ENCODE measurements around the gene ACTL10. TPM values are rescaled to one million over a fixed set of nuclear protein-coding genes. Genes with fewer than 3 reads are reported as not detected.
"Not testable (repeated sequence)": the region's sequence is repeated elsewhere in the genome, so short reads cannot be mapped to it uniquely, and the experiment has no call there.

ACTL10 gene
- total RNA-seq, 1 experiment from 2014 or later: 5.4 TPM

DNA sequence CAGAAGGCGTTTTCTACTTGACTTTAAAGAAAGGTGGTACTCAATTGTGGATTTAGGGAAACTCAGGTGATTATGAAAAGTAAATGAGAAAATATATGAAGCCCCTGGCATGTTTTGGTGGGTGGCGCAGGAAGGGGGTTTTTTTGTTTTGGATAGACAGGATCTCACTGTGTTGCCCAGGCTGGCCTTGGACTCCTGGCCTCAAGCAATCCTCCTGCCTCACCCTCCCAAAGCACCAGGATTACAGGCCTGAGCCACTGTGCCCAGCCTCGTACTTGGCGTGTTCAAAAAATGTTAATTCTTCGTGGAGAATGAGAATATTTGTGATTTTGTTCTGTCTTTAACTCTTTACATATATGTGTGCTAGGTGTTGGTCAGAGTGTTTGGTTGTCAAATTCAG is 36.8 kb upstream of the ACTL10 start:
- H3K27ac Mint-ChIP-seq (ENCODE audit: unreplicated experiment): no peak overlapping the region
- CTCF ChIA-PET: interaction anchor here (1.8 kb wide), 1 partner anchor 10 kb away, joined by 8 read pairs; no protein-coding TSS in a partner anchor
- no peak overlapping the region for H3K4me3 Mint-ChIP-seq (ENCODE audit: low read depth, unreplicated experiment)
- no peaks in the 10 kb centered on the region for H3K27me3 Mint-ChIP-seq (ENCODE audit: unreplicated experiment)
- TF ChIP-seq CTCF (IDR thresholded peaks at IDR 0.05; ENCODE audit: unreplicated experiment): no peak
- intact Hi-C loops (cut with micrococcal nuclease; ENCODE audit: unreplicated experiment): no loop called here
- BruUV-seq (replicated peaks): no TSS peak
- DNase-seq: no peak
- H3K9me3 Mint-ChIP-seq (ENCODE audit: low read depth, unreplicated experiment): no peaks in the 10 kb centered on the region
- H3K4me1 Mint-ChIP-seq (ENCODE audit: low read depth, unreplicated experiment): no peaks in the 10 kb centered on the region
- peaks cover 22% of the 10 kb centered on the region for H3K36me3 Mint-ChIP-seq (ENCODE audit: insufficient read depth, unreplicated experiment)

DNA sequence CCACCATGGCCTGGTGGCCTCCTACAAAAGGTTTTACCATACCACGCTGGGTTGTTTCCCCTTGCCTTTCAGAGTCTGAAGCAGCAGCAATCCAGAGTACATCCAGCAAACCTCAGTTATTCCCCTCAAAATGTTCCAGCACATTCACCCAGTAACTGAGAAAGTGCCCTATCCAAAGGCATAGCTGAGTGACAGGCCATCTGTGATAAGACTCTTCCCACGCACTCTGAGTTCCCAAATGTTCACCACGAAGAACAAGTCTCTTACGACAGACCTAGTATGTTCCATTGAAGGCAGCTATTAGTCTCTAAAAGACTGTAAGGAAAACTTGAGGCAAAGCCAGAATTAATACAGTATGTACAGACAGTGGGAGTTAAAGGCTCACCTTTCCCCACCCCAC is 36.2 kb upstream of the ACTL10 start:
- CTCF ChIA-PET: interaction anchor here (1.8 kb wide), 1 partner anchor 11 kb away, joined by 8 read pairs; no protein-coding TSS in a partner anchor
- no peak for DNase-seq
- peaks cover 17% of the 10 kb centered on the region for H3K36me3 Mint-ChIP-seq (ENCODE audit: insufficient read depth, unreplicated experiment)
- no TSS peak for BruUV-seq (replicated peaks)
- no peaks in the 10 kb centered on the region for H3K27me3 Mint-ChIP-seq (ENCODE audit: unreplicated experiment)
- H3K27ac Mint-ChIP-seq (ENCODE audit: unreplicated experiment): no peak overlapping the region
- H3K4me1 Mint-ChIP-seq (ENCODE audit: low read depth, unreplicated experiment): no peaks in the 10 kb centered on the region
- TF ChIP-seq CTCF (IDR thresholded peaks at IDR 0.05; ENCODE audit: unreplicated experiment): no peak
- H3K9me3 Mint-ChIP-seq (ENCODE audit: low read depth, unreplicated experiment): no peaks in the 10 kb centered on the region
- intact Hi-C loops (cut with micrococcal nuclease; ENCODE audit: unreplicated experiment): no loop called here
- H3K4me3 Mint-ChIP-seq (ENCODE audit: low read depth, unreplicated experiment): no peak overlapping the region

DNA sequence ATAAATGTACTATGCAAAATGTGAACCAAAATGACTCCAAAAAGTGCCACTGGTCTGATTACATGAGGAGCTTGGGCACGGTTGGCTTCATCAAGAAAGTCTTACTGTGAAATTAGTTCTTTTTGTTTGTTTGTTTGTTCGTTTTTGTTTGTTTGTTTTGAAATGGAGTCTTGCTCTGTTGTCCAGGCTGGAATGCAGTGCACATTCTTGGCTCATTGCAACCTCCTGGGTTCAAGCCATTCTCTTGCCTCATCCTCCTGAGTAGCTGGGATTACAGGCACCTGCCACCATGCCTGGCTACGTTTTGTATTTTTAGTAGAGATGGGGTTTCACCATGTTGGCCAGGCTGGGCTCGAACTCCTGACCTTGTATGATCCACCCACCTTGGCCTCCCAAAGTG is 34.8 kb upstream of the ACTL10 start:
- intact Hi-C loops (cut with micrococcal nuclease; ENCODE audit: unreplicated experiment); H3K27ac Mint-ChIP-seq (ENCODE audit: unreplicated experiment); BruUV-seq (replicated peaks); H3K27me3 Mint-ChIP-seq (ENCODE audit: unreplicated experiment); H3K4me3 Mint-ChIP-seq (ENCODE audit: low read depth, unreplicated experiment); H3K4me1 Mint-ChIP-seq (ENCODE audit: low read depth, unreplicated experiment); H3K9me3 Mint-ChIP-seq (ENCODE audit: low read depth, unreplicated experiment); DNase-seq: not testable (repeated sequence)
- peaks cover 11% of the 10 kb centered on the region for H3K36me3 Mint-ChIP-seq (ENCODE audit: insufficient read depth, unreplicated experiment)
- CTCF ChIA-PET: interaction anchor here (1.8 kb wide), 1 partner anchor 12 kb away, joined by 8 read pairs; no protein-coding TSS in a partner anchor

GRCh38 chr20:33635341-33635740 is 31.4 kb upstream of the ACTL10 start:
- H3K4me1 Mint-ChIP-seq (ENCODE audit: low read depth, unreplicated experiment): no peaks in the 10 kb centered on the region
- peaks cover 10% of the 10 kb centered on the region for H3K36me3 Mint-ChIP-seq (ENCODE audit: insufficient read depth, unreplicated experiment)
- CTCF ChIA-PET: interaction anchor here (0.7 kb wide), 1 partner anchor 1171 kb away, joined by 4 read pairs; no protein-coding TSS in a partner anchor
- no peaks in the 10 kb centered on the region for H3K27me3 Mint-ChIP-seq (ENCODE audit: unreplicated experiment)
- no peak overlapping the region for H3K27ac Mint-ChIP-seq (ENCODE audit: unreplicated experiment)
- intact Hi-C loops (cut with micrococcal nuclease; ENCODE audit: unreplicated experiment): no loop called here
- no peak overlapping the region for H3K4me3 Mint-ChIP-seq (ENCODE audit: low read depth, unreplicated experiment)
- no TSS peak for BruUV-seq (replicated peaks)
- TF ChIP-seq CTCF (IDR thresholded peaks at IDR 0.05; ENCODE audit: unreplicated experiment): no peak
- H3K9me3 Mint-ChIP-seq (ENCODE audit: low read depth, unreplicated experiment): no peaks in the 10 kb centered on the region
- no peak for DNase-seq

DNA sequence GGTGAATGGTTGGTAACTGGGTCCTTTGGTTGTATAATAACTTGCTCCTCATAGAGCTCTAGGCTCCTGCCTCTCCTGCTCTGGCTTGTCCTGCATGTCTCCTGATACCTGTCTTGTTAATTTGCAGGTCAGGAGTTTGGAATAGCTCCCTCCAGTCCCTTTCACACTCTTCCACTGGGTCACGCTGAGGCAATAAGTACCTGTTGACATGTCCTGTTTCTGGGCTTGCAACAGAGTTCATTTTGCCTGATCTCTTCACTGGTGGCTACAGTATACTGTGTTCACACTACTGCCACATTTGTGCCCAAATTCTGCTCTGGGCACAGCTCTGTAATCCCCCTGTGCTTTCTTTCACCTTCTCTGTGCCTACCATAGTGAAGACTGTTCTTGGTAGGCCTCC is 30.0 kb upstream of the ACTL10 start:
- H3K4me3 Mint-ChIP-seq (ENCODE audit: low read depth, unreplicated experiment): no peak overlapping the region
- no peak for DNase-seq
- CTCF ChIA-PET: no interaction called here
- BruUV-seq (replicated peaks): no TSS peak
- H3K9me3 Mint-ChIP-seq (ENCODE audit: low read depth, unreplicated experiment): no peaks in the 10 kb centered on the region
- H3K36me3 Mint-ChIP-seq (ENCODE audit: insufficient read depth, unreplicated experiment): peaks cover 5% of the 10 kb centered on the region
- TF ChIP-seq CTCF (IDR thresholded peaks at IDR 0.05; ENCODE audit: unreplicated experiment): no peak
- H3K27ac Mint-ChIP-seq (ENCODE audit: unreplicated experiment): no peak overlapping the region
- intact Hi-C loops (cut with micrococcal nuclease; ENCODE audit: unreplicated experiment): no loop called here
- no peaks in the 10 kb centered on the region for H3K4me1 Mint-ChIP-seq (ENCODE audit: low read depth, unreplicated experiment)
- no peaks in the 10 kb centered on the region for H3K27me3 Mint-ChIP-seq (ENCODE audit: unreplicated experiment)

All from Calu3 (cell line).